GM21825 (cell line): ENCODE measurements around the gene RAP1A.
A peak's percentile ranks its signal among the peaks of the same experiment; 100 is the strongest.
"Not testable (repeated sequence)": the region's sequence is repeated elsewhere in the genome, so short reads cannot be mapped to it uniquely, and the experiment has no call there.

Experiments used
- ATAC-seq: cut with Tn5 transposase; IDR thresholded peaks from one replicate; pipeline ENCODE4 v1.9.1; 2021; ENCODE audit warnings: mild to moderate bottlenecking, moderate library complexity; ENCODE audit not compliant: unreplicated experiment

Gene RAP1A

GRCh38 chr1:111628153-111628552 is 8.6 kb downstream of the RAP1A start:
- no peak for ATAC-seq

DNA sequence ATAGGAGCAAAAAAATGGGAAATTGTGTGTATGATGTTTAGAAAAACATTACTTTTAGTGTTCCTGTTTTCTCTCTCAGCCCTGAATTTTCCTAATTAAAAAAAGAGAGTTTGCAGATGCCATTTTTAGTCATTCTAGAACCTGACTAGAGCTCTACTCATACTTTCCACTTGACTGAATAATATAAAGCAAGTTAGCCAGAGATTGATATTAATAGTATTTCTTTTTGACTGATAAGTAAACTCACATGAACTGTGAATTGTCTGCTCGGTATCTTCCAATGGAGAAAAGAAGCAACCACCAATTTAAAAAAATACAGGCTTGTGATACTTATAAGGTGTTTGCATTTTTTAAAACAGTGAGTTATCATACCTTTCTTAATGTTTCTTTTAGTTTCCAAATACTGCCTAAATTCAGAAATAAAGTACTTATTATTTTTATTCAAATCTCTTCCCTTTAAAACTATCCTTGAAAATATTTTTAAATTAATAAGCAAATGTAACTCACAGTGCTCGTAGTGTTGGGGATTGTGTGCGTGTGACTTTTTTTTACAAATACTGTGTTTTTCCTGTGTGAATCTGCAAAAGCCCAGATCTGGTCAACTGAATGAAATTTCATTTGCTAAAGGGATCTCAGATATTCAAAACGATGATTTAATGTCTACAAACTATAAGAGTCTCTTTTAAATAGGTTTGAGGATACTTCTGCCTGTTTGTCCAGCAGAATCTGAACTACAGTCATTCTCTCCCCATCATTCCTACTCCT is 9.8 kb downstream of the RAP1A start:
- ATAC-seq: no peak

DNA sequence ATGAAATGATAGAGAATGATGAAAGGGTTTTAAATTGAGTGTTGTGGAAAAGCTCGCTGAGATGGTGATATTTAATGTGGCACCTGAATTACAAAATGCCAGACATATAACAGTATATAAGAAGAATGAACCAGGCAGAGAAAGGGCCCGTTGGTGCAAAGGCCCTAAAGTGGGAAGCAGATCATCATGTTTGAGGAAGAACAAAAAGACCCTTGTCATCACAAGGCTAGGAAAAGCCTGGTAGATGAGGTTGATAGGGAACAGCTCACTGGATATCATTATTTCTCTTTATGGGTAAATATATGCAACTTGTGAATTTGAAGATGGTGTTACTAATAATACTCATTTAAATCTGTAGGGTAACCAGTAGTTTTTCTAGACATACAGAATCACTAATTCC is 11.0 kb downstream of the RAP1A start:
- ATAC-seq: no peak

DNA sequence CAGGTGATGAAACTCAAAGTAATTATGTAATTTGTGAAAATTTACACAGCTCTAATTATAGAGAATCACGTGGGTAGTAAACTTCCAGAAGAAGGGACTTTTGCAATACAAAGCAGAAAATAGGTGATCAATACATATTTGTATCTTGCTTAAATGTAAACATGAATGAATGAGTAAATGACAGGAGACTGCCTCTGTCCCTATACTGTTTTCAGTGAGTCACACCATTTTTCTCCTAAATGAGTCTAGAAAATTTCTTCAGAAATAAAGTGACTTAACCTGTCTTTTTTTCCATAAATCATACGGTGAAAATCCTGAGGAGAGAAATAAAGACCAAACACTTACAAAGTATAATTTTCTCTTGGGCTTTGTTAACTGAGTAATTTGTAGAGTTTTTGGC is 11.9 kb downstream of the RAP1A start:
- no peak for ATAC-seq

DNA sequence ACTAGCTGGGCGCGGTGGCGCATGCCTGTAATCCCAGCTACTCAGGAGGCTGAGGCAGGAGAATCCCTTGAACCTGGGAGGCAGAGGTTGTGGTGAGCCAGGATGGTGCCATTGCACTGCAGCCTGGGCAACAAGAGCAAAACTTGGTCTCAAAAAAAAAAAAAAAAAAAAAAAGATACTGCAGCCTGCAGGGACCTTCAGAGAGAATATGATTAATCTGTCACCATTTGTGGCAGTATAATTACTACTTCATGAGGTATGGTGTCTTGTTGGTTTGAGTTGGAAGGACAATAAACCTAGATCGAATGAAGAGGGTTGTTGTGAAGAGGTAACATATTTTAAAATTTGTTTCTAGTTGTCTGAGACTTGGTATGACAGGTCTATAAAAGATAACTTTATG is 13.2 kb downstream of the RAP1A start:
- ATAC-seq: not testable (repeated sequence)

DNA sequence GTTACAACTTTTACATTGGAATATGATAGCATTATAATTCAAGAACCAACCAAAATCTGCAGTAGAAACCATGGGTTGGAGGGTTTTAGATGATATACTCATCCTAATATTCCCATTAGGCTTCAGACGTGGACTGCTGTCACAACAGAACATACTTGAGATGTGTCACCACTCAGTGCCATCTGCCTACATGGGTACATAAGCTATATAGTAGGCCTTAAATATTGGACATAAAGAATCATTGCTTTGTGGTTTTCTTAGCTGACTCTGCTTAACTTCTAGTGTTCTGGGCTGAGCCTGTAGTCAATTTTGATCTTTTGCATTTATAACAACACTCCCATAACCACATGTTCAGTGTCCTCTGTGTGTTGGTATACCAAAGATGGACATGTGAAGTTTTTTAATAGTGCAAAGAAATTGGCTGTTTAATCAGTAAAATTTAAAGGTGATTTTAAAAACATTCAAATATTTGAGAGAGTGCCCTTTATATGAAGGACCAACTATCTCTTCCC is 14.2 kb downstream of the RAP1A start:
- no peak for ATAC-seq

- ATAC-seq: no peak
Observed at GRCh38 chr1:111635324-111636009, 15.9 kb downstream of the RAP1A start.

GRCh38 chr1:111638320-111638719 is 18.7 kb downstream of the RAP1A start:
- no peak for ATAC-seq

- no peak for ATAC-seq
Observed at GRCh38 chr1:111639602-111640198, 20.1 kb downstream of the RAP1A start.

DNA sequence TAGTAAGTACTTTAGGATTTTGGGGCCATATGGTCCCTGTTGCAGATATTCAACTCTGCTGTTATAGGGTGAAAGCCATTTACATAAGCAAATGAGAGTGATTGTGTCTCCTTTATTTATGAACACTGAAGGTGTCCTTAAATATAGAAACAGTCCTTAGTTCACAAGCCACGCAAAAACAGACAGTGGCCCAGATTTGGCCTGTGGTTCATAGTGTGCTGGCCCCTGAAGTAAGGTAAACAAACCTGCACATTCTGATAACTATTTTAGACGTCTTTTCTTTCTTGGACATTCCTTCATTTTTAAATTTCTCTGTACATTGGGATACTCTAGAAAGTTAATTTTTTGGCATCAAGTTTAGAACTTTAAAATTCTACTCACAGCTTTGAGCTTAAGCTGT is 23.5 kb downstream of the RAP1A start:
- ATAC-seq: no peak

- no peak for ATAC-seq
Observed at GRCh38 chr1:111643696-111644095, 24.1 kb downstream of the RAP1A start.

GRCh38 chr1:111644506-111644905 is 24.9 kb downstream of the RAP1A start:
- ATAC-seq: no peak

GRCh38 chr1:111647736-111648135 is 28.1 kb downstream of the RAP1A start:
- no peak for ATAC-seq

DNA sequence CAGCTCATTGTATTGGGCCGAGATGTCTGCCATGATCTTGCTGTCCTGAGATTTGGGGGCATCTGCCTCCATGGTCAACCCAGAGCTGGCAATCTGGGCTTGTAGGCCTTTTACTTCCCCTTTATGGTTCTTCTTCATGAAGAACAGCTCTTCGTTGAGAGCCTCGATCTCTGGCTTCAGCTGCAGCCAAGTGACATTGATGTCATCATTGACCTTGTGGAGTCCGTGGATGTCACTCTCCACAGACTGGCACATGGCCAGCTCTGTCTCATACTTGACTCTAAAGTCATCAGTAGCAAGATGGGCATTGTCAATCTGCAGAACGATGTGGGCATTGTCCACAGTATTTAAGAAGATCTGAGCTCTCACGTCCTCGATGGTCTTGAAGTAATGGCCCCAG is 29.2 kb downstream of the RAP1A start:
- no peak for ATAC-seq

- ATAC-seq: no peak
Observed at GRCh38 chr1:111649227-111649626, 29.6 kb downstream of the RAP1A start.

DNA sequence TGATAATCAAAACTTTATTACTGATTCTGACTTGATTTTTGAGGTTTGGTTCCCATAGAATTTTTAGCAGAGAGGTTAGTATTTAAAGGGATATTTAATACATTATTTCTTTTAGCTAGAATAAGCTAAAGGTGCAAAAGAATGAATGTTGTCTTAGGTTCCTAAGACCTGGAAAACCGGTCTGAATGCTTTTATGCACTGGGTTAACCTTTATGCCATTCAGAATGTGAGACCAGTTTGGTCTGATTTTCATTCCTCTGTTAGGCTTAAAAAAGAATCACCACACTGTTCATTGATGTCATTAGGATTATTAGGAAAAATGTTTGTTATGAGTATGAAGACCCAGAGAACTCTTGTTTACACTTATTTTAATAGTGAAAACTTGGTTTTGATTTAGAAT is 30.1 kb downstream of the RAP1A start:
- no peak for ATAC-seq

- no peak for ATAC-seq
Observed at GRCh38 chr1:111653709-111654108, 34.1 kb downstream of the RAP1A start.

DNA sequence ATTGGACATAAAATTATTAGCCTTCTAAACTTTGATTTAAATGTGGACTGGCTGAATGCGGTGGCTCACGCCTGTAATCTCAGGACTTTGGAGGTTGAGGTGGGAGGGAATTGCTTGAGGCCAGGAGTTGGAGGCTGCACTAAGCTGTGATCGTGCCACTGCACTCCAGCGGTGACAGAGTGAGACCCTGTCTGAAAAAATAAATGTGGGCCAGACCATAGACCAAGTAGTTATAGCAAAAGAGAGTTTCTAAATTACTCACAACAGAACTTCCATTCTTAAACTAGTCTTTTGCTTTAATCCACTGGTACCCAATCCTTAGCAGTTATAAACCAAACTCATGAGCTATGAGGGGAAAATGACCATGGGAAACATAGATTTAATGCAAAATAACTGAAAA is 35.2 kb downstream of the RAP1A start:
- ATAC-seq: peak; percentile 53

DNA sequence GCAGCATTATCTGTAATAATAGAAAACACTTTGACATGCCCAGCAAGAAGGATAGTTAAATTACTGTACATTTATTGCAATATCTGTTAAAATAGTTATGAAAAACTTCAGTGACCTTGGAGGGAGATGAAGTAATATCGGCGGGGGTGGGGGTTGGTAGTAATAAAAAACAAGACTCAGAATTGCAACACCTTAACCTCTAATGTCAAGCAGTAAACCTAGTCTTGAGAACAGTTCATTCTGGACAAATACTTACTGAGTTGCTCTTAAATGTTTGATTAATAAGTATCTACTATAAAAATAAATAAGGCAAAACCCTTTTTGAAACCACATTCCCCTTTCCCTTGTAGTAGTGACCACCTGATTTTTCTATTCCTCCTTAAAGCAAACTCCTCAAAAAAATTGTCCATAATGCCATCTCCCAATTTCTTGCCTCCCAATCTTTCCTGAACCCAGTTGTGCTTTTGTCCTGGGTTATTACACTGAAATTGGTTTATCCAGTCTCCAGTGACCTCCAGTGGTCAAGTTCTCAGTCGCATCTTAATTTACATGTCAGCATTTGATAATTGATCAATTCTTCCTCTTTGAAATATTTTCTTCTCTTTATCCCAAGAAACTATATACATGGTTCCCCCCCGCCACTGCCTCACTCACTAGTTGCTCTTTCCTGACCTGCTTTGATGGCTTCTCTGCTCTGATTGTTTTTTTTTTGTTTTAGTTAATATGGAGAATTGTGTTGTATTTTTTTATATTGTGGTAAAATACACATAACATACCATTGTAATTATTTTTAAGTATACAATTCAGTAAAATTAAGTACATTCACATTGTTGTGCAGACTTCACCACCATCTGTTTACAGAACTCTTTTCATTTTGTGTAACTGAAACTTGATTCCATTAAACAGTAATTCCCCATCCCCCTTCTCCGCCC is 36.8 kb downstream of the RAP1A start:
- no peak for ATAC-seq

DNA sequence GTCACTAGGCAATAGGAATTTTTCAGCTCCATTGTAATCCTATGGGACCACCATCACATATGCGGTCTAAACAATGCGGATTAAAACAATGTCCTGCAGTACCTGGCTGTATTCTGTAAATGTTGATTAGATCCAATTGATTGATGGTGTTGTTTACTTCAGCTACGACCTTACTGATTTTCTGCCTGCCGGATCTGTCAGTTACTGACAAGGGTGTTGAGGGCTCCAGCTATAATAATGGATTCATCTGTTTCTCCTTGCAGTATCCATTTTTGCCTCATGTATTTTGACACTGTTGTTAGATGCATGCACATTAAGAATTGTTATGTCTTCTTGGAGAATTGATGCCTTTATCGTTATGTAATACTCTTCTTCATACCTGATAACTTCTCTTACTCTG is 39.0 kb downstream of the RAP1A start:
- no peak for ATAC-seq
